ENCODE data around the gene FOXC1. TPM values are rescaled to one million over a fixed set of nuclear protein-coding genes. Genes with fewer than 3 reads are reported as not detected.

Gene FOXC1
- total and polyA plus RNA-seq, 10 of the 15 experiments (the other 5 are each of a cell fraction or from before 2014, with no cell fraction given), result 0.13 to 1.5 (median 0.48) TPM; not detected in 2

DNA sequence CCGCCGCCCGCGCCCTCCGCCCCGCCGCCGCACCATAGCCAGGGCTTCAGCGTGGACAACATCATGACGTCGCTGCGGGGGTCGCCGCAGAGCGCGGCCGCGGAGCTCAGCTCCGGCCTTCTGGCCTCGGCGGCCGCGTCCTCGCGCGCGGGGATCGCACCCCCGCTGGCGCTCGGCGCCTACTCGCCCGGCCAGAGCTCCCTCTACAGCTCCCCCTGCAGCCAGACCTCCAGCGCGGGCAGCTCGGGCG lies 1.5 kb downstream of the FOXC1 start (continued):
- TF ChIP-seq, protein P1, sequence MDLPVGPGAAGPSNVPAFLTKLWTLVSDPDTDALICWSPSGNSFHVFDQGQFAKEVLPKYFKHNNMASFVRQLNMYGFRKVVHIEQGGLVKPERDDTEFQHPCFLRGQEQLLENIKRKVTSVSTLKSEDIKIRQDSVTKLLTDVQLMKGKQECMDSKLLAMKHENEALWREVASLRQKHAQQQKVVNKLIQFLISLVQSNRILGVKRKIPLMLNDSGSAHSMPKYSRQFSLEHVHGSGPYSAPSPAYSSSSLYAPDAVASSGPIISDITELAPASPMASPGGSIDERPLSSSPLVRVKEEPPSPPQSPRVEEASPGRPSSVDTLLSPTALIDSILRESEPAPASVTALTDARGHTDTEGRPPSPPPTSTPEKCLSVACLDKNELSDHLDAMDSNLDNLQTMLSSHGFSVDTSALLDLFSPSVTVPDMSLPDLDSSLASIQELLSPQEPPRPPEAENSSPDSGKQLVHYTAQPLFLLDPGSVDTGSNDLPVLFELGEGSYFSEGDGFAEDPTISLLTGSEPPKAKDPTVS (IDR thresholded peaks at IDR 0.05; ENCODE audit: low read depth, low read length), result no peak

DNA sequence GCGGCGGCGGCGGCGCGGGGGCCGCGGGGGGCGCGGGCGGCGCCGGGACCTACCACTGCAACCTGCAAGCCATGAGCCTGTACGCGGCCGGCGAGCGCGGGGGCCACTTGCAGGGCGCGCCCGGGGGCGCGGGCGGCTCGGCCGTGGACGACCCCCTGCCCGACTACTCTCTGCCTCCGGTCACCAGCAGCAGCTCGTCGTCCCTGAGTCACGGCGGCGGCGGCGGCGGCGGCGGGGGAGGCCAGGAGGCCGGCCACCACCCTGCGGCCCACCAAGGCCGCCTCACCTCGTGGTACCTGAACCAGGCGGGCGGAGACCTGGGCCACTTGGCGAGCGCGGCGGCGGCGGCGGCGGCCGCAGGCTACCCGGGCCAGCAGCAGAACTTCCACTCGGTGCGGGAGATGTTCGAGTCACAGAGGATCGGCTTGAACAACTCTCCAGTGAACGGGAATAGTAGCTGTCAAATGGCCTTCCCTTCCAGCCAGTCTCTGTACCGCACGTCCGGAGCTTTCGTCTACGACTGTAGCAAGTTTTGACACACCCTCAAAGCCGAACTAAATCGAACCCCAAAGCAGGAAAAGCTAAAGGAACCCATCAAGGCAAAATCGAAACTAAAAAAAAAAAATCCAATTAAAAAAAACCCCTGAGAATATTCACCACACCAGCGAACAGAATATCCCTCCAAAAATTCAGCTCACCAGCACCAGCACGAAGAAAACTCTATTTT lies 2.0 kb downstream of the FOXC1 start:
- H3K4me1 ChIP-seq (ENCODE audit: control insufficient read depth, insufficient read depth, low read length), result peaks cover 7% of the 10 kb centered on the region
- TF ChIP-seq BMI1 (IDR thresholded peaks at IDR 0.05; ENCODE audit: borderline replicate concordance), result no peak
- no peak for TF ChIP-seq IKZF1 (conservative IDR thresholded peaks at IDR 0.05)
- H3K4me2 ChIP-seq (ENCODE audit: control insufficient read depth, insufficient read depth), result peak overlapping the region; percentile 70
- H3K9ac ChIP-seq (ENCODE audit: control insufficient read depth, insufficient read depth, low read length), result no peak overlapping the region
- FAIRE-seq (no peak), DNase-seq (ENCODE audit: low read depth, low spot score) (no peak), ATAC-seq (no peak)
- in situ Hi-C loops (cut with MboI), result no loop called here
- H3K27me3 ChIP-seq (replicated peaks in 1 of 2; ENCODE audit: control insufficient read depth in 2 of 2, insufficient read depth in 2 of 2, low read length in 1 of 2), result peaks cover 16 to 19% of the 10 kb centered on the region in 2 experiments
- peak overlapping the region; percentile 60; the same call in 1 of the 2 replicates for H3K4me3 ChIP-seq
- no peak overlapping the region for H2AFZ ChIP-seq (ENCODE audit: control insufficient read depth, low read depth, low read length)
- no peak overlapping the region for H3K27ac ChIP-seq (ENCODE audit: control insufficient read depth, insufficient read depth)
- no peaks in the 10 kb centered on the region; the same call in 2 of the 3 replicates for H3K9me3 ChIP-seq (replicated peaks; ENCODE audit: control insufficient read depth, insufficient read depth, low read length)
- H3K79me2 ChIP-seq (ENCODE audit: control insufficient read depth, insufficient read depth, low read length), result no peaks in the 10 kb centered on the region
- CTCF ChIA-PET, result interaction anchor here (0.7 to 1.2 kb wide), 3 partner anchors 199 to 487 kb away, joined by 3 to 7 read pairs (median 5); no protein-coding TSS in a partner anchor
- POLR2A ChIA-PET, result no interaction called here
- intact Hi-C loops (cut with micrococcal nuclease; ENCODE audit: unreplicated experiment), result loop anchor here (5.0 kb wide), 1 partner anchor 186 kb away; no protein-coding TSS in a partner anchor
- no peaks in the 10 kb centered on the region for H3K36me3 ChIP-seq (ENCODE audit: control insufficient read depth in 2 of 2, insufficient read depth in 2 of 2, low read length in 1 of 2)
- RAD21 ChIA-PET (ENCODE audit: unreplicated experiment), result interaction anchor here (0.6 to 1.6 kb wide), 2 partner anchors 492 to 641 kb away, joined by 3 to 10 read pairs; no protein-coding TSS in a partner anchor
- SMC1A ChIA-PET (ENCODE audit: uncharacterized antibody, unreplicated experiment), result interaction anchor here (0.6 to 1.6 kb wide), 2 partner anchors 427 to 493 kb away, joined by 3 to 5 read pairs; no protein-coding TSS in a partner anchor
- no TSS peak for BruUV-seq (replicated peaks)
- H4K20me1 ChIP-seq (ENCODE audit: control insufficient read depth, insufficient read depth), result 0 out of 2 replicates have a peak, but pooled peaks cover 3% of the 10 kb centered on the region
- 12% methylated on average over 31 of the region's 71 CpGs for WGBS (ENCODE audit: insufficient coverage, insufficient replicate concordance, low lambda C conversion rate, missing lambda C conversion rate)

Data from GM12878 (cell line).